Stimulated activated CD4-positive, alpha-beta T cell treated with anti-CD3 and anti-CD28 coated beads, Interleukin-1b, Interleukin-23, amount 100 ng/mL, for 48 hours (primary cell): Measurements from ENCODE around the gene GCH1.

Experiments used
- DNase-seq: peaks from one replicate; pipeline ENCODE4 v3.0.0-alpha.2; 2020

The GCH1 gene

GRCh38 chr14:54796961-54797360 lies 105.7 kb downstream of the GCH1 start:
- no peak for DNase-seq

GRCh38 chr14:54794796-54795195 lies 107.8 kb downstream of the GCH1 start:
- DNase-seq, result no peak

GRCh38 chr14:54794159-54794558 lies 108.5 kb downstream of the GCH1 start:
- DNase-seq, result no peak

GRCh38 chr14:54792288-54792687 lies 110.3 kb downstream of the GCH1 start:
- no peak for DNase-seq
